Neuron (in vitro differentiated cells): ENCODE results near the gene SLC15A2.

Experiments used
- H2AFZ ChIP-seq: one replicate; pipeline ENCODE4 v1.6.1; 2013; ENCODE audit warnings: low read depth, mild to moderate bottlenecking, inconsistent platforms, low read length, moderate library complexity
- H3K27me3 ChIP-seq: one replicate; pipeline ENCODE4 v1.6.1; 2013; ENCODE audit warnings: low read length; ENCODE audit not compliant: insufficient read depth
- H3K36me3 ChIP-seq: one replicate; pipeline ENCODE4 v1.6.1; 2013; ENCODE audit warnings: low read length; ENCODE audit not compliant: insufficient read depth
- H3K4me1 ChIP-seq: one replicate; pipeline ENCODE4 v1.6.1; 2013; ENCODE audit warnings: low read length; ENCODE audit not compliant: insufficient read depth
- H3K4me3 ChIP-seq: 2 replicates; pipeline ENCODE4 v1.5.1; 2013; ENCODE audit warnings: mild to moderate bottlenecking, low read length, moderate library complexity
- H3K9me3 ChIP-seq: one replicate; pipeline ENCODE4 v1.6.1; 2013; ENCODE audit warnings: low read length

The SLC15A2 gene

DNA sequence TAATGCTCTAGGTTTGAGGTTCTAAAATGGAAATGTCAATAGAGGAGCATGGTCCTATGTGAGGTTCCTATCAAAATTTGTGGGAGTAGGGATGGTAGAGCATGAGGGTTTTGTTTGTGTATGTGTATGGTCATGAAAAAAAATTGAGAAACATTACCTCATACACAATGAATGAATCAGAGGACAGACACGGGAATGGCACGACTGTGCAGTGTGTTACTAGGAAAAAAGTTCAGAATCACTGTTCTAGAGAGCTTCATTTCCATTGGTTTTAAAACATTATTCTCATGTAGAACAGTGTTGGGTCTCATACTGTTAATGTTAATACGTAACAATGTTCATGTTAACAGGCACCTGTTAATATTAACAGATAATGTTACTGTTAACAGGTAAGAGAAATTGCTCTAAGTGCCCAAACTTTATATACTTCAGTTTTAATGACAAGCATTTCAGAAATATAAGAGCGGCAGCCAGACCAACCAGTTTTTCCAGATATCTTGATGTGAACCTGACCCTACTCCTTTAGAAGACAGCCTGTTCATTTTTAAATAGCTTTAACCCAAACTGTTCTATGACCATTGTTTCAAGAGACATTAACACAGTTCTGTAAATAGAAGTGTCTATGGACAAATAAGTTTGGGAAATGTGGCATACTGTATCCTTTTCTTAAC lies 48.0 kb downstream of the SLC15A2 start:
- Histone ChIP-seq H3K9me3 (no peaks in the 10 kb centered on the region), H3K4me3 (no peak overlapping the region), H2AFZ (no peak overlapping the region), H3K27me3 (no peaks in the 10 kb centered on the region), H3K4me1 (no peaks in the 10 kb centered on the region), H3K36me3 (peaks cover 2% of the 10 kb centered on the region)

- peaks cover 2% of the 10 kb centered on the region for H3K36me3 ChIP-seq
- no peak overlapping the region for H2AFZ ChIP-seq
- H3K4me3 ChIP-seq: no peak overlapping the region
- H3K27me3 ChIP-seq: no peaks in the 10 kb centered on the region
- H3K4me1 ChIP-seq: no peaks in the 10 kb centered on the region
- no peaks in the 10 kb centered on the region for H3K9me3 ChIP-seq
These were observed 49.2 kb downstream of the SLC15A2 start for GRCh38 chr3:121943431-121943830.

GRCh38 chr3:121948641-121949040 lies 54.4 kb downstream of the SLC15A2 start:
- H3K4me1 ChIP-seq: no peaks in the 10 kb centered on the region
- H3K36me3 ChIP-seq: no peaks in the 10 kb centered on the region
- no peak overlapping the region for H2AFZ ChIP-seq
- no peaks in the 10 kb centered on the region for H3K27me3 ChIP-seq
- H3K4me3 ChIP-seq: no peak overlapping the region
- H3K9me3 ChIP-seq: no peaks in the 10 kb centered on the region

GRCh38 chr3:121951291-121951919 lies 57.2 kb downstream of the SLC15A2 start:
- Histone ChIP-seq H3K27me3 (no peaks in the 10 kb centered on the region), H3K4me1 (no peaks in the 10 kb centered on the region), H3K36me3 (no peaks in the 10 kb centered on the region), H2AFZ (no peak overlapping the region), H3K4me3 (no peak overlapping the region), H3K9me3 (no peaks in the 10 kb centered on the region)

- Histone ChIP-seq H3K4me3 (no peak overlapping the region), H2AFZ (no peak overlapping the region), H3K27me3 (no peaks in the 10 kb centered on the region), H3K4me1 (no peaks in the 10 kb centered on the region), H3K9me3 (no peaks in the 10 kb centered on the region), H3K36me3 (no peaks in the 10 kb centered on the region)
These were observed 62.2 kb downstream of the SLC15A2 start for GRCh38 chr3:121956363-121956762.

- no peaks in the 10 kb centered on the region for H3K9me3 ChIP-seq
- no peaks in the 10 kb centered on the region for H3K36me3 ChIP-seq
- no peaks in the 10 kb centered on the region for H3K27me3 ChIP-seq
- no peaks in the 10 kb centered on the region for H3K4me1 ChIP-seq
- no peak overlapping the region for H3K4me3 ChIP-seq
- no peak overlapping the region for H2AFZ ChIP-seq
These were observed 63.6 kb downstream of the SLC15A2 start for GRCh38 chr3:121957674-121958415.

GRCh38 chr3:121958801-121959200 lies 64.6 kb downstream of the SLC15A2 start:
- H3K4me1 ChIP-seq: no peaks in the 10 kb centered on the region
- no peak overlapping the region for H3K4me3 ChIP-seq
- no peaks in the 10 kb centered on the region for H3K9me3 ChIP-seq
- no peak overlapping the region for H2AFZ ChIP-seq
- H3K27me3 ChIP-seq: no peaks in the 10 kb centered on the region
- no peaks in the 10 kb centered on the region for H3K36me3 ChIP-seq

GRCh38 chr3:121961283-121961682 lies 67.1 kb downstream of the SLC15A2 start:
- no peak overlapping the region for H2AFZ ChIP-seq
- H3K4me1 ChIP-seq: no peaks in the 10 kb centered on the region
- no peaks in the 10 kb centered on the region for H3K27me3 ChIP-seq
- no peaks in the 10 kb centered on the region for H3K9me3 ChIP-seq
- no peaks in the 10 kb centered on the region for H3K36me3 ChIP-seq
- H3K4me3 ChIP-seq: no peak overlapping the region

- H3K4me3 ChIP-seq: no peak overlapping the region
- no peaks in the 10 kb centered on the region for H3K4me1 ChIP-seq
- no peaks in the 10 kb centered on the region for H3K27me3 ChIP-seq
- H3K36me3 ChIP-seq: no peaks in the 10 kb centered on the region
- H3K9me3 ChIP-seq: no peaks in the 10 kb centered on the region
- H2AFZ ChIP-seq: no peak overlapping the region
These were observed 68.2 kb downstream of the SLC15A2 start for GRCh38 chr3:121962443-121962842.

- H3K36me3 ChIP-seq: no peaks in the 10 kb centered on the region
- no peaks in the 10 kb centered on the region for H3K9me3 ChIP-seq
- no peak overlapping the region for H2AFZ ChIP-seq
These were observed 69.4 kb downstream of the SLC15A2 start for GRCh38 chr3:121963608-121964007.

DNA sequence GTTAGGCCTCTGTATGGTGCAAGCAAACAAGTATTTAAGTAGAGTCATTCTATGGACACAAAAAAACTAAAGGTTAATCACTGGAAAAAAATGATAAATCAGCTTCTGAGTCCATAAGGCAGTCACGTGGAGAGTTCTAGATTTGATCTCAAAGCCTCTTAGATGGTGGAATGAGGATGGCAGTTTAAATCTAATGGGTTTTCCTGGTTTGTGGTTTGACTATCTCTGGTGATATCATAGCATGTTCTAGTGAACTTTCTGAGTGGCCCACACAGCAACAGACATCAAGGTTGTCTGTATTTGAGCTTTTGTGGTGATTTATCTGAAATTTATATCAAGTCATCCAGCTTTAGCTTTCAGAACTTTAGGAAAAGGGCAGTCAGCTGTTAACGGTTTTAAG lies 75.4 kb downstream of the SLC15A2 start:
- no peaks in the 10 kb centered on the region for H3K4me1 ChIP-seq
- H3K36me3 ChIP-seq: no peaks in the 10 kb centered on the region
- H2AFZ ChIP-seq: no peak overlapping the region
- no peaks in the 10 kb centered on the region for H3K27me3 ChIP-seq
- no peak overlapping the region for H3K4me3 ChIP-seq
- H3K9me3 ChIP-seq: no peaks in the 10 kb centered on the region

More at GRCh38 chr3:121963608-121964007, 69.4 kb downstream of the SLC15A2 start:
- H3K4me3 ChIP-seq: no peak overlapping the region
- H3K27me3 ChIP-seq: no peaks in the 10 kb centered on the region
- no peaks in the 10 kb centered on the region for H3K4me1 ChIP-seq

DNA sequence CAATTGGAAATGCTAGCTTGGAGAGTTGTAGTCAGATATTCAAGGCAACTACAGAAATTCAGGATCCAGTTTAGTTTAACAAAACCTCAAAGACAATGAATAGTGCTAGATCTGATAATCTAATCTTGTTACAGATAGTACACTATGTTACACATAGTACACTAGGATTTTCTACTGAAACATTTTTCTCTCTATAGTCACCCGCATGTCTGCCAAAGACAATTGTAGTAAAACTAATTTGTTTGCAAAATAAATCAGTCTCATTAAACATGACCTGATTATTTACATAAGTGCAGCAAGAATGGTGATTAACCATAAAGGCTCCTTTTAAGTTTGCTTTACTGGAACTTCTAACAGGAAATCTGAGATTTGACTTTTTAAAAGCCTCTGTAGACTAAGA lies 75.8 kb downstream of the SLC15A2 start:
- Histone ChIP-seq H3K27me3 (no peaks in the 10 kb centered on the region), H3K9me3 (no peaks in the 10 kb centered on the region), H3K4me1 (no peaks in the 10 kb centered on the region), H3K4me3 (no peak overlapping the region), H3K36me3 (no peaks in the 10 kb centered on the region), H2AFZ (no peak overlapping the region)

- H3K36me3 ChIP-seq: no peaks in the 10 kb centered on the region
- no peaks in the 10 kb centered on the region for H3K4me1 ChIP-seq
- no peak overlapping the region for H2AFZ ChIP-seq
- H3K4me3 ChIP-seq: no peak overlapping the region
- no peaks in the 10 kb centered on the region for H3K27me3 ChIP-seq
- no peaks in the 10 kb centered on the region for H3K9me3 ChIP-seq
These were observed 80.5 kb downstream of the SLC15A2 start for GRCh38 chr3:121974601-121975111.
